Renal cortical epithelial cell (primary cell): ENCODE measurements around the gene INO80B. TPM values are rescaled to one million over a fixed set of nuclear protein-coding genes. Genes with fewer than 3 reads are reported as not detected.
"Not testable (repeated sequence)": the region's sequence is repeated elsewhere in the genome, so short reads cannot be mapped to it uniquely, and the experiment has no call there.

Experiments used
- DNase-seq: peaks from one replicate; pipeline ENCODE4 v3.0.0-alpha.2; 2011; ENCODE audit warnings: low read depth
- total RNA-seq: library from RNA; depleted of rRNA; stranded (reverse); fragments of >200 nt; gene quantifications from 2 replicates; pipeline ENCODE4 v1.2.3, GENCODE V29; 2014

INO80B gene
- total RNA-seq, 1 donor from 2014 or later: 27.2 TPM

GRCh38 chr2:74425523-74425922, 29.4 kb upstream of the INO80B start:
- no peak for DNase-seq

- DNase-seq: no peak
Measured at GRCh38 chr2:74426181-74426758, 28.6 kb upstream of the INO80B start.

DNA sequence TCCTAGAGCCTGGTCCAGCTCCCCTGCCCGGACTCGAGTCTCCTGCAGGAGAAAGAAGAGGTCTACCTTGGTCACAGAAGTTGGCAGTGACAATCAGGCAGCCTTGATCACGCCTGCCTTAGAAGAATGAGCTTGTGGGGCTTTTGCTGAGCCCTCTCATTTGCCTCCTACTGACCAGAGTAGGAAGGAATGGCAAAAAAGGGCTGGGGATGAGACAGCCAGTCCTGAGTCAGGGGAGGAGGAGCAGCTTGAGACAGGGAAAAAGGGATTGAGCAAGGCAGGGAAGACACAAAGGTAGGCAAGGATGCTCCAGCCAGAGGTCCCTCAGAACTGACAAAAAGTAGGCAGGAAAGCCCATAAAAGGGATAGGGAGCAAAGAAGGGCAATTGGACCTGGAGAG, 27.3 kb upstream of the INO80B start:
- DNase-seq: no peak

DNA sequence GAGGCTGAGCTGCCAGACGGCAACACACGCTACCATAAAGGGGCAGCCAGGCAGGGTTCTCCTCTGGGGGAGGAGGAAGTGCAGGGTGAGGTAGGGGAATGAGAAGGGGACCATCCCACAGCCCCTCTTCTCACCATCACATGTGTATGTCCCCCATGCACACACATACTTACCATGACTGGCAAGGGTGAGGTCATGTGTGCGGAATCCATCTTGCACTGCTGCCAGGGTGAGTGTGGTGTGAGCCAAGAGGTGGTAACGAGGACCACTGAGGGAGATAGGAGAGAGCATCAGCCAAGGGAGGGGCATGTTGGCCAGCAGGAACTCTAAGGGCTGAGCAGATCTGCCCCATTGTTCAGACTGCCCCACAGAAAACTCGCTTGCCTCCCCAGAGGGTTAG, 26.2 kb upstream of the INO80B start:
- DNase-seq: no peak

- peak; percentile 70 for DNase-seq
Measured at GRCh38 chr2:74429487-74430451, 25.1 kb upstream of the INO80B start.

DNA sequence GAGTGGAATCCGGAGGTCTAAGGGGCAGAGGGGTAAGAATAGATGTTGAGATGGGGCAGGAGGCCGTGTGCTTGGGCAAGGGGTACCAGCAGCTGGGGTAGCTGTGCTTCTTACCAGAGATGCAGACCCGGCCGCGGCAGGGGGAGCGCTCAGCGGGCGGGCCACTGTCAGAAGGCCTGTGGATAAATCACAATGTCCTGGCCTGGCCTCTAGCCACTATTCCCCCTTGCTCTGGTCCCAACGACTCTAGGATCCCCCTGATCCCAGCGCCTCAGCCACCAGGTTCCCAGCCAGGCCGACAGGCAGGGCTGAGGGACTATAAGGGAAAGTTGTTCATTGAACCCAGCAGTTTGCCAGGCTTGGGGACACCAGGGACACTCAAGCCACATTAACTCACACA, 24.4 kb upstream of the INO80B start:
- DNase-seq: no peak

DNA sequence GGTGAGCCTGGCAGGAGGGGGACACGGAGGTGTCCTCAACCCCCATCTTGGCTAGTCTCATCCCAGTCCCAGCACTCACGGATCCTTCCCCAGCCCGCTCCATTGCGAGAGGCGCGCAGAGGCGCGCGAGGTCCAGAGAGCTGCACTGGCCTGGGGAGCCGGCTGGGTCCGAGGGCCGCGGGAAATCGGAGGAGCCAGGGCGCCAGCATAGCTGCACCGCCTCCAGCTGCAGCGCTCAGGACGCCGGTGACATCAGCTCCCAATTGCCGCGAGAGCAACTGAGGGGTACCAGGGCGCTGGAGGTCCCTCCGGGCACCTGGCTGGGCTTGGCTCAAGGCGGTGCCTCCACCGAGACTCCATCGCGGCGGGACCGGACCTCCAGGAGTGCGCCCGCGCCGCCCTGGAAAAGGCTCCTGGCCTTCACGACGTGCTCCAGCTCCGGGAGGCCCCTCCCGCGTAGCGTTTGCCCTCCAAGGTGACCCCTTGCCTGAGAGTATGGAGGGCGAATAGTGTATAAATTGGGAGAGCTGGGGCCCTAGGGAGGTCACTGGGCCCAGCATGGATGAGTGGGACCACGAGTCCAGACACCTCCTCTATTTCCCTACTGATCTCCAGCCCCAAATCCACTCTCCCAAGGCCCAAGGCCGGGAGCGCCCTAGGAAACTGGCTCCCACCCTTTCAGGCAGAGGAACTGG, 18.6 kb upstream of the INO80B start:
- no peak for DNase-seq

DNA sequence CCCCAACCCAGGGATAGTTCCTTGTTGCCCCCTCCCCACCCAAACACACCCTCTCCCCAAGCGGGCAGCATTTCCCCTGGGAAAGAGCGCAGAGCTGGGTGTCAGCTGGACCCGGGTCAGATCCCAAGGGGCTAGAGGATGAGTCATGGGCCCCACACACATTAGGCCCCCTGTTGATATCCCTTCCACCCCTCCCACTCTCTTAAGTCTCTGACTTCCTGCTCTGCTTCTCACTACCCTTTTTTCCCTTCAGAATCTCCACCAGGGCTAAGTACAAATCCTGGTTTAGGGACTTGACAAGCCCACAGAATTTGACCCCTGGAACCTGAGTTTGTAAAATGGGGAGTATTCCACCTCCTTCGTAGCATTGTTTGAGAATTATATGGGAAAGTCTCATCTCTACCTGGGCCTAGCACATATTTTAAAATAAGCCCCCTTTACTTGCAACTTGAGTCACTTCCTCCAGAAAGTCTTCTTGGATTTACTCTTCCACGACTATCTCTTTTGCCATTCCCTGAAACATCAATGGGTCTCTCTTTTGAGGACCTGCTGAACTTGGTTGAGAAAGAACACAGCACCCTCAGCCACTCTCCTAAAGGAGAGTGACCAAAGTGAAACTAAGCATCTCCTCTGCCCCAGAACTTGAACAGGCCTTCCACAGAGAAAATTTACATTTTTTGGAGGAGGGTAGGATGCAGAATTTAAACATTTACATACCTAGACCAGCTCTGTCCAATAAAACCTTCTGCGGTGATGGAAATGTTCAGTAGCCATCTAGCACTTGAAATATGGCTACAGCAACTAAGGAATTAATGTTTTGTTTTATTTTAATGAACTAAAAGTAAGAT, 17.8 kb upstream of the INO80B start:
- DNase-seq: no peak

GRCh38 chr2:74438248-74438647, 16.6 kb upstream of the INO80B start:
- no peak for DNase-seq

GRCh38 chr2:74439373-74439772, 15.5 kb upstream of the INO80B start:
- DNase-seq: no peak

- DNase-seq: no peak
Measured at GRCh38 chr2:74439803-74440377, 15.0 kb upstream of the INO80B start.

- peak; percentile 64 for DNase-seq
Measured at GRCh38 chr2:74440378-74441169, 14.3 kb upstream of the INO80B start.

DNA sequence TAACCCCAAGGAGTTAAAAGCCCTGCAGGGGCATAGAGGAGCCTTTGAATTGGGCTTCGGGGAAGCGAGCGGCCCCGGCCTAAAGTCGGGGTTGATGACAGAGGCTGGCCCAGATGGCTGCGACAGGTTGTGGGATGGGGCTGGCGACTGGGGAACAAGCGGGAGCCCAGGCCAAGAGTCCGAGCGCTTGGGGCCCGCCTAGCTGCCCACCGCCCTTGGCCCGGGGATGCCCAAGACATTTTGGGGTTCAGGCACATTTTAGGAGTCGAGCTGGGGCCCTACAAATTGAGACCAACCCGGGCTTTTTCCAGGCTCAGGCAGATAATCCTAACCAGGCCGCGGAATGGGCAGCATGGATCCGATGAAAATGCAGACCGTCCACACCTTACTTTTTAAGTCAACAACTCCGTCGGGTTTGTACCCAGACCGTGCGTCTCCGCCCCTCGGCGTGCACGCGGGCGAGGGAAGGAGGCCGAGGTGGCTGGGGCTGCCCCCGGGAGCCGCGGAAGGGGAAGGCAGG, 13.7 kb upstream of the INO80B start:
- DNase-seq: no peak

GRCh38 chr2:74441690-74442482, 13.0 kb upstream of the INO80B start, which contains the start of gene RTKN:
Gene RTKN, minus strand, starts transcription at chr2:74441937. Its CDS starts 121 bp downstream, at chr2:74441816.
- peak; percentile 90 for DNase-seq

DNA sequence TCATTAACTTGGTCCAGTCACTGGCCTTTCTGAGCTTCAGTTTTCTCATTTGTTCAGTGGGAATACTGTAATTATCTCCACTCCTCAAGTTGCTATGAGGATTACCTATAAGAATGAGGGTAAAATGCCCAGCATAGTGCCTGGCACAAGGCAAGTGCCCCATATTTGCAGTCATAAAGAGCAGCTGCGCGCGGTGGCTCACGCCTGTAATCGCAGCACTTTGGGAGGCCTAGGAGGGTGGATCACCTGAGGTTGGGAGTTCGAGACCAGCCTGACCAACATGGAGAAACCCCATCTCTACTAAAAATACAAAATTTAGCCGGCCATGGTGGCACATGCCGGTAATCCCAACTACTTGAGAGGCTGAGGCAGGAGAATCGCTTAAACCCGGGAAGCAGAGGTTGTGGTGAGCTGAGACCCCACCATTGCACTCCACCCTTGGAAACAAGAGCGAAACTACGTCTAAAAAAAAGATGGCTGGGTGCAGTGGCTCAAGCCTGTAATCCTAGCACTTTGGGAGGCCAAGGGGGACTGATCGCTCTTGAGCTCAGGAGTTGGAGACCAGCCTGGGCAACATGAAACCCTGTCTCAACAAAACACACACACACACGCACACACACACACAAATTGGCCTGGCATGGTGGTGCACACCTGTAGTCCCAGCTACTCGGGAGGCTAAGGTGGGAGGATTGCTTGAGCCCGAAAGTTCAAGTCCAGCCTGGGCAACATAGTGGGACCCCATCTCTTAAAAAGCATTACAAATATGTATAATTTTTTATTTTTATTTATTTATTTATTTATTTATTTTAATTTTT, 12.2 kb upstream of the INO80B start:
- DNase-seq: not testable (repeated sequence)

DNA sequence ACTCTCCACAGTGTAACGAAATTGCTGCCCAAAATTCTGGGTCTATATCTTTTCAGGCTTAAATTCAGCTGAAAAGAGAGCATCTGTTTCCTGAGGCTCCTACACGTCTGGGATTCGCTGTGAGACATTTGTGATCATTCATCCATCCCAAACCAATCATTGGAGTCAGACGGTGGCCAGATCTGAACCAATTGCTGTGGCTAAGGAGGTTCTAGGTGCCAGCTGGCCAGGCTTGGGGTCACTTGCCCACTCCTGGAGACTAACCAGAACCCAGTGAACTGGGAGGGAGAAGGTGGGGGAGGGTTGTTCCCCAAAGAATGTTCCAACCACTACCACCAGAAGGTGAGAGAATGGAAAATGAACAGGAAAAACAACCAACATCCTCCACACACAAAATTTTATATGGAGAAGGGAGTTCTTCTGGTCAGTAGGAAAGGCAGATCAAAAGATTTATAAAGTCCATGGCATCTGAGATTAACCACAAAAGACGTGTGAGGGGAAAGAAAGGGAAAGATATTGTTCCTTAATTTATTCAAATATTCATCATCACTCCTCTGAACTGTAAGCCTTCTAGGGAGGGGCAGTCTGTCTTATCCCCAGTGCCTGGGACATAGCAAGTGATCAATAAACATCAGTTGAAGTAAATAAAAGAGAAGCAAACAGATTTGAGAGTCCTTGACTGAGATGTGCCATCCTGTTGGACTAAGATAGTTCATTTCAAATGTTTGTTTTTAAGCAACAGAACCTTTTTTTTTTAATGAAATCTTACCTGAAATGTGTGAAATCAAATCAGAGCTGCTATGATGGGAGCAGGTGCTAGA, 10.2 kb upstream of the INO80B start:
- no peak for DNase-seq

DNA sequence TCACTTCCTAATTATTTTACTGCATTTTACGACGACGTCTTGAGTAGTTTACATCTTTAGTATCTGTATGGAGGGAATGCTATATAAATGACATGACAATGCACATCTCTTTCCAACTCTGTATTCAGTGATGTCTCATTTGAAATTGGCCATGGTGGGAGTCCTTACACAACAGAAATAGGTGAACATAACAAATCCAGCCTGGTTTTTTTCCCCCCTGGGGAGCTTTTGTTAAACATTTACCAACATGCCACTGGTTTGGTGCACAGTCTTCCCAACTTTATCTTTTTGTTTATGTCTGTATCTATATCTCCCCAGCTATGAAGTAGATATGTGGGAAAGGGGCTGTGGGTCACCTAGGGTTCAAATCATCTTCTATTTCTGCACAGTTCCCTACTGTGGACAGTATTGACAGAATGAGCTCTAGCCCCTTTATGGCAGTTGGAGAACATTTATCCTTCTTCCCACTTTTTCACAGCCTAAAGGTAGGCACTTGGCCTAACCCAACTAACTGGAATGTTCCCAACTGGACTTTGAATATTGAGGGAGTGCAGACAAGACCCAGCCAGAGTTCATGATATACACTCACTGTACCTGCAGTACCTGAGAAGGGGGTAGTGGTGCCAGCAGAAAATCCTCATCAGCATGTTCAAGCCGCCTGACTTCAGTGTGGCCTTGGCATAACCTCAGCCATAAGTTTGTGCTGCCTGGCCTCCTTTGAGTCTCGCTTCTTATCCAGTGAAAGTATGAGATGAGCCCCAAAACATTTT, 7.5 kb upstream of the INO80B start:
- DNase-seq: peak; percentile 54
